Measurements from ENCODE around the gene PPP1R26.
"Not testable (repeated sequence)": the region's sequence is repeated elsewhere in the genome, so short reads cannot be mapped to it uniquely, and the experiment has no call there.

The PPP1R26 gene, protein sequence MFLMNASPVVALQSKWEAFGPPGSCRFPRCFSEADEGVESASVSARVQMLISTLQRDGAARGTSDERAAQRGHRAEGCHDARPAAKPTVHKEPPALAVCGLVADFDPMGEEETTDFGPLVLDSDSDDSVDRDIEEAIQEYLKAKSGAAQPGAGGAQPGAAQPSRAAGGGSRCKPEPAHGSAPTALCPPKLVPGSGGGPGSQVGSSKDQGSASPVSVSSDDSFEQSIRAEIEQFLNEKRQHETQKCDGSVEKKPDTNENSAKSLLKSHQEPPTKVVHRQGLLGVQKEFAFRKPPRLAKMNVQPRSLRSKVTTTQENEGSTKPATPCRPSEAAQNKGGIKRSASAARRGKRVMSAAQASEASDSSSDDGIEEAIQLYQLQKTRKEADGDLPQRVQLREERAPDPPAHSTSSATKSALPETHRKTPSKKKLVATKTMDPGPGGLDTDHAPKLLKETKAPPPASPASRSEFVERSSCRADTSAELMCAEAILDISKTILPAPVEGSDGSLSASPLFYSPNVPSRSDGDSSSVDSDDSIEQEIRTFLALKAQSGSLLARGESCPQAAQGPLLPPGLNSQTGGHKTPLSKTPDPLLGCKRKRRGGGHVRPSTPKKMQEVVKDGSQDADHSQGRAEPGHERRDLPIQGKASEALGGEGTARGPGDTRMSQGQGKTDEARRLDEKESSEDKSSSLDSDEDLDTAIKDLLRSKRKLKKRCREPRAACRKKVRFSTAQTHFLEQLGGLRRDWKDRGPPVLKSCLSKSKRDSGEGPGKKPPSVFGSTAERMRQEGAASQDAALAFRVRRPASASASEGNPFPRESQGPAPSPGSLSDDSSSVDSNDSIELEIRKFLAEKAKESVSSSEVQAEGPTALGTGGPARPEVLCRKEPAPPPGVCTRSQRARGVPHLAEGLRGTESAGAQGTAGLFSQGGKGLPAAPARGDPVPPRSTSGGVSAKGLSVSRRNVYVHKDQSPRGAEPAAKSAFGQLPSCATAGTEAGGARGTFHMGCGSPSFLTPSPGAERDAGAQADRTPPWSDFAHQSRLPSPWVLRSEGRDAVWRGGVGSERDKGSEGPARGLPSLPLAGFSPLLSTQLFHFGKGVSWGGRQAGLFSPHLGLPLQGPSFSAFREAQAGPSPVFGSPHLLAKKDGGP (N-terminal part only)

DNA sequence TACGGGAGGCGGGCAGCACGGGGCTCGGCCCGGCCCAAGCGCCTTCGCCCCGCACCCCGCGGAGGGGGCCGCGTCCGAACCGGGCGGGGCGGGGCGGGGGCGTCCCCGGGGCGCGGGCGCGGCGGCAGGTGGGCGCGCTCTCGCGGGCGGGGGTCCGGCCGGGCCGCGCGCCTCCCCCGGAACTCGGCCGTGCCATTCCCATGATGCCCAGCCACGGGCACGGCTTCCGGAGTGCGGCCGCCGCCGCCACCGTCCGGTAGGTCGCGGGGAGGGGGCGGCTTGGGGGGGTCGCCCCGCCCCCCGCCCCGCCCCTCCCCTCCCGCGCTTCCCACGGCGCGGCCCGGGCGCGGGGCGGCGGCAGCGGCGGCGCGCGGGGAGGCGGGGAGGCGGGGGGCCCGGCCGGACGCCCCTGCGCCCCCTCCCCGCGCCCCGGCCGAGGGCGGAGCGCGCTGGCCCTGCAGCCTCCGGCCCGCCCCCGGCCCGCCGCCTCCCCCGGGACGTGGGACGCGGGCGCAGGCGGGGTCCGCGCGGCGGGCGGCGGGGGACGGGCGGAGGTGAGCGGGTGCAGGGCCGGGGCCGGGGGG lies at the start of gene PPP1R26:
PPP1R26 (plus strand) TSS at position 314 of the 584 bp plus-strand sequence. CDS start 4,729 bp downstream, outside the sequence.
- DNase-seq, result no peak

GRCh38 chr9:135437259-135437658 lies 42.3 kb upstream of the PPP1R26 start:
- DNase-seq, result no peak

DNA sequence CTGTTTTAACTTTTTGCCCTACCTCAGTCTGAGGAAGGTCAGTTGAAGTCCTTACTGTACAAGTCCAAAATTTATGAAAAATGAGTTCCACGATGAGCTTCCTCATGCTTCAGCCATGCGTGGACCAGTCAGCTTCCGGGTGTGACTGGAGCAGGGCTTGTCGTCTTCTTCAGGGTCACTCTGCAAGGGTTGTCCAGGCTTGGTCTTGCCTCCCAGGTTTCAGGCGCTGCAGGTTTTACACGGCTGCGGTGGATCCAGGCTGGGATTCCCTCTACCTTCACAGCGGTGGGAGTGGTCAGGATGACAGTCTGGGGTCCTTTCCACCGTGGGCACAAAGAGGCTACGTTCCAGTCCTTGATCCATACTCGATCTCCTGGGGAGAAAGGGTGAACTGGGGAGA lies 41.9 kb upstream of the PPP1R26 start:
- not testable (repeated sequence) for DNase-seq

DNA sequence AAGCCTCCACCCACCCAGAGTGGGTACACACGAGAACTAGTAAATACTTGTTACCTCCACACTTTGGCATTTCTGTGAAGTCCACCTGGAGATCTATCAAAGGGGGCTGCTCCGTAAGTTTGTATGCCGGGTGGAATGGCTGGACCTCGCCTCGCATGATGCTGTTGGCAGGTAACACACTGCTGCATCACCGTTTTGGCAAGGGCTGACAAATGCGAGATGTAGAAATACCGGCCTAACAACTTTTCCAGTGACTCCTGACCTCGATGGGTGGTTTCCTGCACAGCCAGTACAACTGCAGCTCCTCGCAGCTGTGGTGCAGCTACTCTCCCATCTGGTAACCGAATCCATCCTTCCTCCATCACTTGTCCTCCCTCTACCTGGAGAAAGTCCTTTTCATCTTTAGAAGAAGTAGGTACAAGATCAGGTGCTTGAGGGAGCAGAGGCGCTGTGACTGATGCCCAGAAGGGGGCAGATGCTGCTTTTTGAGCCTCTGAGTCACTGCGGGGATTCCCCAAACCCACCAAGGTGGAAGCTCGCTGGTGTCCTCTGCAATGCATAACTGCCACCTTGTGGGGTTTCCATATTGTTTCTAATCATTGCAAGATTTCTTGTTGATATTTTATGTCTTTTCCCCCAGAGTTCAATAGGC lies 40.9 kb upstream of the PPP1R26 start:
- peak; percentile 3 for DNase-seq

DNA sequence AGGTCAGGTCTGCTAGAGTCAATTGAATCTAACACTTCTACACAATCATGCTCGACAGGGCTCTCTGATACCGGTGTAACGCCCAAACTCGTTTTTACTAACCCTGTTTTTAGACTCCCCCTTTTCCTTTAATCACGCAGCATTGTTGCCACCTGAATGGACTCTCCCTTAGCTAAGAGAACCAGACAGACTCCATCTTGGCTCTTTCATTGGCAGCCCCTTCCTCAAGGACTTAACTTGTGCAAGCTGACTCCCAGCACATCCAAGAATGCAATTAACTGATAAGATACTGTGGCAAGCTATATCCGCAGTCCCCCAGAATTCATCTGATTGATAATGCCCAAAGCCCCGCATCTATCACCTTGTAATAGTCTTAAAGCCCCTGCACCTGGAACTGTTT lies 40.1 kb upstream of the PPP1R26 start:
- DNase-seq, result not testable (repeated sequence)

DNA sequence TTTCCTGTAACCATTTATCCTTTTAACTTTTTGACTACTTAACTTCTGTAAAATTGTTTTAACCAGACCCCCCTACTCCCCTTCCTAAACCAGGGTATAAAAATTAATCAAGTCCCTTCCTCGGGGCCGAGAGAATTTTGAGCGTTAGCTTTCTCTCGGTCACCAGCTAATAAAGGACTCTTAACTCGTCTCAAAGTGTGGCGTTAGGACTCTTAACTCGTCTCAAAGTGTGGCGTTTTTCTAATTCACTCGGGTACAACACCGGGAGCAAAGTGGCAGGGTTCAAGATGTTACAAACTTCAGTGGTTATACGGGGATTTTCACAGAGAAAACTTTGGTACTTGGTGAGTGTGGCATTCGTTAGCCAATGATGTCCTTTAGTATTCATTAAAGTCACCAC lies 39.7 kb upstream of the PPP1R26 start:
- no peak for DNase-seq

GRCh38 chr9:135440620-135441019 lies 39.0 kb upstream of the PPP1R26 start:
- DNase-seq, result no peak

DNA sequence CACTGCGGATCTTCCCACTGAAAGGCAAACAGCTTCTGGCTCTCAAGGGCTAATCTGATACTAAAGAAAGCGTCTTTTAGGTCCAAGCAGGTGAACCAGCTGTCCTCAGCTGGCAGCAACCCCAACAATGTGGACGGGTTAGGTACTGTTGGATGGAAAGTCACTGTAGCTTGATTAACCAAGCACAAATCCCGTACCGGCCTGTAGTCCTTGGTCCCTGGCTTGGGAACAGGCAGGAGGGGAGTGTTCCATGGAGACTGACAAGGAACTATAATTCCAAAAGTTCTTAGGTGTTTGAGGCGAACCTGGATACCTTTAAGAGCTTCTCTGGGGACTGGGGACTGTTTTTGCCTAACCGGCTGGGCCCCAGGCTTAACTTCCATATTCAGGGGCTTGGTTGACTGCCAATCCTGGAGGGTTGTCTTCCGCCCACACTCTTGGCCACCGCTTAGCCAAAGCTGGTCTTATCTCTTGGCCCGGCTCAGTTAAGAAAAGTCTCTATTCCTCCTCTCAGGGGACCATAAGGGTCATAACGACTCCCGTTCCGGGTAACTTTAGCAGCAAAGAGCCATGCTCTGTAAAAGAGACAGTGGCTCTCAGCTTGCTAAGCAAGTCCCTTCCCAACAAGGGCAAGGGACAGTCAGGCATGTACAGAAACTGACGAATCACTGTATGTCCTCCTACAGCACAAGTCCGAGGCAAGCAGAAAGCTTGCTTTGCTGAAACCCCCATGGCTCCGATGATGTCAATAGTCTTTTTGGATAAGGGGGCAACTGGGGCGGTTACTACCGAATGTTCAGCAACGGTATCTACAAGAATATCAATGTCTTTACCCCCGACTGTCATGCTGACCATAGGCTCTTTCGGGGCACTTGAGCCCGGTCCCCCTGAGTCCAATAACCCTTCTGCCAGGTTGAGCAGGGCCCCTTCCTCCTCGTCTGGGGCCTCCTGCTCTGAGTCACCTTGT lies 38.2 kb upstream of the PPP1R26 start:
- DNase-seq, result not testable (repeated sequence)

DNA sequence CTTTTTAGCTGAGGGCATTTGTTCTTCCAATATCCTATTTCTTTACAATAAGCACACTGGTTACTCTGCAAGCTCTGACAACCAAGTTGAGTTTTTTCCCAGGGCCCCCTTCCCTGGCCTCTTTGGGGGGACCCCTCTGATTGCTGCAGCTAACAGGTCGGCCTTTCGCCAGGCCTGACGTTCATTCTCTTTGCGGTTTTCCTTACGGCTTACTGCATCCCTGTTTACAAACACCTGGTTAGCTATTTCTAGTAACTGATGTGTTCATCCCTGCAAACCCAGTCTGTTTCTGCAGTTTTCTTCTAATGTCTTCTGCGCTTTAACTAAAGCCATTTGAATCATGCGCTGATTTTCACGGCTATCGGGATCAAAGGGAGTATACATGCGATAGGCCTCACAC lies 37.5 kb upstream of the PPP1R26 start:
- no peak for DNase-seq

DNA sequence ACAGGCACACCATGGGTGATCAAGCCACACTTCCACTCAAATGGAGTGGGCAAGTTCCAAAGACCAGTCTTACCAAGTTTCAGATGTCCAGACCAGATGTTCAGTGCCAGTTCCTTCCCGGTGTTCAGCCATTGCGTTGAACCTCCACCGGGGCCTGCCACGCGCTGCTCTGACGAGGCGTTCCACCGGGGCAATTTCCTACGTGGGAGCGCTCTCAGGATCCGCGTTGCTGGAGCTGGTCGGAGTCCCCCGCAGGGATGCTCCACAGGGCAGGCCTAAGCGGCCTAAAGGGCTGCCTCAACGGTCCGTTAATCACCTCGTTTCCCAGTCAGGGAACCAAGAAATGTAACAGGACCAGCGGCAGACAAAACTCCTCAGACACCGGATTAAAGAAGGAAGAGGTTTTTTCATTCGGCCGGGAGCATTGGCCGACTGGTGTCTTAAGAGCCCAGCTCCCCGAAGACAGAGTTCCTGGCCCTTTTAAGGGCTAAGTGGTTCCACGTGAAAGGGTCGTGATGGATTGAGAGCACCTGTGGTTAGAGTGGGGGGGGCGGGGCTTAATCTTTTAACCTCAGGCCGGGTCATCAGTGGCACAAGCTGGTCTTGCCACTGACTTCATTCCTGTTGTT lies 35.7 kb upstream of the PPP1R26 start:
- DNase-seq, result no peak

GRCh38 chr9:135447126-135447525 lies 32.5 kb upstream of the PPP1R26 start:
- DNase-seq, result no peak

DNA sequence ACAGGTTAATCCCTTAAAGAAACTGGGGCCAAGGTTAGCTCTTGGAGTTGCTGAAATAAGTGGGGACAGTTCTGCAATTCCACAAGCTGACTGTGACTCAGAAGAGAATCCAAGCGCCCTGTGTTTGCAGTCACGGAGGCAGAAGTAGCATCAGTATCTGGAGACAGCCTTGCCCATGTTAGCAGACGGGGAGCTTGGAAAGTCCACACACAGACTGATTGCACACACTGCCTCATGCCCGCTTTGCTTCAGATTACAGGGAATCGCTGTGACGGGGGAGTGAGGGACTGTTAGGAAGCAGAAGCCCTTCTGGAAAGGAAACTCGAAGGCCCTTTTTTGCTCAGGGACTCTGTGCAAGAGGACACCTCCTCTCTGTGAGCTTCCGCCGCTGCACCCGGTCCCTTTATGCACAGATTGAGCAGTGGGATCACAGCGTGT lies 30.9 kb upstream of the PPP1R26 start:
- DNase-seq, result no peak

DNA sequence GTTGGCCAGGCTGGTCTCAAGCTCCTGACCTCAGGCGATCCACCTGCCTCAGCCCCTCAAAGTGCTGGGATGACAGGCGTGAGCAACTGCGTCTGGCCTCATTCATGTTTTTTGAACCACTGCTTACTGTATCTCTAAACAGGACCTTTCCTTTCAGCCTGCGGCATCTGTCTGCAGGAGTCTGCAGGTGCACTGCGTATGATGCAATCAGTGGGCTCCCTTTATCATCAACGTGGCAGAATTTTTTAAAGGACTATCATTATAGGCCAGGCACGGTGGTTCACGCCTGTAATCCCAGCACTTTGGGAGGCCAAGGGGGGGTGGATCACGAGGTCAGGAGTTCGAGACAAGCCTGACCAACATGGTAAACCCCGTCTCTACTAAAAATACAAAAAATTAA lies 30.1 kb upstream of the PPP1R26 start:
- not testable (repeated sequence) for DNase-seq

DNA sequence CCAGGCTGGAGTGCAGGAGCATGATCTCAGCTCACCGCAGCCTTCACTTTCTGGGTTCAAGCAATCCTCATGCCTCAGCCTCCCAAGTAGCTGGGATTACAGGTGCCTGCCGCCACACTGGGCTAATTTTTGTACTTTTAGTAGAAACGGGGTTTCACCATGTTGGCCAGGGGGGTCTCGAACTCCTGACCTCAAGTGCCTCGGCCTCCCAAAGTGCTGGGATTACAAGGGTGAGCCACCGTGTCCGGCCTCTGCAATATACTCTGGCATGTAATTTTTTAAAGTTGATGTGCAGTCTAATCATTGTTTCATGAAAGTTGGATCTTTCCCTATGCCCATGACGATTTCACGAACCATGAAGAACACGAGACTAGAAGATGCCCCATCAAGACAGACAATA lies 28.6 kb upstream of the PPP1R26 start:
- DNase-seq, result no peak

GRCh38 chr9:135451909-135452308 lies 27.7 kb upstream of the PPP1R26 start:
- DNase-seq, result not testable (repeated sequence)

DNA sequence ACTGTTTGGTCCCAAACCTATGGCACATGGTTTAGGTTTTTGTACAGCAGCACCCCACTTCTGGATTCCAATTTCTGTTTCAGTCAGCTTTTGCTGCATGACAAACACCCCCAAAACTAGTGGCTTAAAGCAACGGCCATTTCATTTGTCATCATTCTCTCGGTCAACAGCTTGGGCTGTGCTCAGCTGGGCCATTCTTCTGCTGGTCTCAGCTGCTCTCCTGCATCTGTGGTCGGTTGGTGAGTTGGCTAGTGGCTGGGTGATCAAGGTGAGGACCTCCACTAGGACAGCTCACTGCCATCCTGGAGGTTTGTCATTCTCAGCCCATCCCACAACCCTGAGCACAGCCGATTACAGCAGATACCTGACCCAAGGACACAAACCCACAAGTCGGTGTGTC lies 24.8 kb upstream of the PPP1R26 start:
- no peak for DNase-seq

DNA sequence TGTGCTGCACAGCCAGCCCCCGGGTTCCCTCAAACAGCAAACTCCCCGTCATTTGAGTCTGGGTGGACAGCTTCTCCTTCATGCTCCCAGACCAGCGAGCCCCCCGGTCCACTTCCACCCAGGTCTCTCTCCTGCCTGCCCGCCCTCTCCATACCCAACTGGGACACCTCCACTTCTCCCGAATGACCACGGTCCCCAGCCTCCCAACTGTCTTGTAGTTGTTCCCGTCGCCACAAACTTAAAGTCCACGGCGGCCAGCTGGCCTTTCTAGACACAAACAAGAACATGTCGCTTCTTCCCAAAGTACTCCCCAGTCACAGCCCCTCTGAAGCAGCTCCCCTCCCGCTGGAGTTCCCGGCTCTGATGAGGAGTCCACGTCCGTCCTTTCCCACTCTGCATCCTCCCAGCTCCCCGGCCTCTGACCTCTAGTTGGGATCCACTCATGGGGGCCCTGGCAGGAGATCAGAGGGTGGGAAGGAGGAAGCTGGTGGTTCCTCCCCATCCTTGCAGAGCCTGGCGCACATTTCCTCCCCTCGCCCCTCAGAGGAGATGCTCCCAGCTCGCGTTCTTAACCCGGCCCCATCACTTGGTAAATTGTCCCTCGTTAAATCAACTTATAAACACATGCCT lies 24.1 kb upstream of the PPP1R26 start:
- DNase-seq, result no peak

GRCh38 chr9:135456436-135457104 lies 23.0 kb upstream of the PPP1R26 start:
- DNase-seq, result no peak

DNA sequence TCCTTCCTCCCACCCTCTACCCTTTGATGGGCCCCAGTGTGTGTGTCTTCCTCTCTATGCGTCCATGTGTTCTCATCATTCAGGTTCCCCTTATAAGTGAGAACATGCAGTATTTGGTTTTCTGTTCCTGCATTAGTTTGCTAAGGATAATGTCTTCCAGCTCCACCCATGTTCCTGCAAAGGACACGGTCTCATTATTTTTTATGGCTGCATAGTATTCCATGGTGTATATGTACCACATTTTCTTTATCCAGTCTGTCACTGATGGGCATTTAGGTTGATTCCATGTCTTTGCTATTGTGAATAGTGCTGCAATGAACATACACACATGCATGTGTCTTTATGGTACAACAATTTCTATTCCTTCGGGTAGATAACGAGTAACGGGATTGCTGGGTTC lies 21.1 kb upstream of the PPP1R26 start:
- DNase-seq, result not testable (repeated sequence)

DNA sequence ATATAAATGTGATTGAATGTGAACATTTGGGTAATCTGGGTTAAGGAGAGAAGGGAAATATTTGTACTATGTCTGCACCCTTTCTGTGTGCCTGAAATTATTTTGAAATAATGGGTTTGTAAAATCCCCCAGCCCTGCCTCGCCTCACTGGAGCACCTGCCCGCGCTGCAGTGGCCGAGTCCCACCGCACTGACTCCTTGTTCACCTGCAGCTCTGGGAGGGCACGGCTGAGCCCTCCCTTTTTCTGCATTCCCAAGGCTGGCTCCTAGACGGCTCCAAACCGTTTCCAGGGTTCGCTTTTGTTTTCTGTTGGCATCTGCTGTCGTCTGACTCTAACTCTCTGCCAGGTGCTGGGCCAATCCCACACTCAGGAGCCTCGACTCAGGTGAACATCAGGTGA lies 17.6 kb upstream of the PPP1R26 start:
- no peak for DNase-seq

Measured in CD4-positive, alpha-beta T cell treated with Interleukin-21 for 1 hour (primary cell).